Lung (tissue), 4 donors: Measurements from ENCODE around the gene LHFPL4. TPM values are rescaled to one million over a fixed set of nuclear protein-coding genes. Genes with fewer than 3 reads are reported as not detected.

Source experiments
- polyA plus RNA-seq, 2 donors: library from polyadenylated mRNA; stranded (reverse); fragments of 200-250 nt; gene quantifications; one replicate each; pipeline ENCODE4 v1.2.1, GENCODE V29; 2013
- total RNA-seq, 2 donors: library from RNA; depleted of rRNA in 1 of 2; stranded (reverse); fragments of >200 nt in 1 of 2; gene quantifications; one replicate each; pipeline ENCODE4 v1.2.1, GENCODE V29; 2014 to 2021
- donor health status: Bipolar disorder and iron deficiency.
- donor health status: healthy.
- donor health status: DM: yes; HTN: yes; CAD: no.

The LHFPL4 gene
- total and polyA plus RNA-seq, 4 donors, result 0.01 to 0.14 (median 0.02) TPM; not detected in 1

Other genes starting within 250 kb of the LHFPL4 start
- gene THUMPD3, start 190.8 kb downstream of the LHFPL4 start, total RNA-seq, result 10 to 100 TPM; 35.0 to 37.2 TPM
- 10 to 100 TPM; 28.6 TPM for gene THUMPD3, start 190.8 kb downstream of the LHFPL4 start, polyA plus RNA-seq
- gene SETD5, start 156.2 kb downstream of the LHFPL4 start, total RNA-seq, result 100 to 1,000 TPM; 100 to 178 TPM
- gene SETD5, start 156.2 kb downstream of the LHFPL4 start, polyA plus RNA-seq, result 10 to 100 TPM; 23.7 to 34.7 TPM
- gene MTMR14, start 95.7 kb upstream of the LHFPL4 start, total RNA-seq, result 10 to 100 TPM; 27.7 to 58.4 TPM
- gene MTMR14, start 95.7 kb upstream of the LHFPL4 start, polyA plus RNA-seq, result 10 to 100 TPM; 34.3 to 51.1 TPM
- under 1 TPM in 1 of 2 donors, not detected in 1; 0.34 TPM for gene CPNE9, start 150.0 kb upstream of the LHFPL4 start, total RNA-seq
- gene CPNE9, start 150.0 kb upstream of the LHFPL4 start, polyA plus RNA-seq, result under 1 TPM; 0.11 to 0.16 TPM
- 10 to 100 TPM; 18.4 to 26.4 TPM for gene BRPF1, start 177.9 kb upstream of the LHFPL4 start, total RNA-seq
- gene BRPF1, start 177.9 kb upstream of the LHFPL4 start, polyA plus RNA-seq, result 10 to 100 TPM in 1 of 2 donors, 1 to 10 TPM in 1; 8.3 to 13.7 TPM
- gene OGG1, start 196.1 kb upstream of the LHFPL4 start, total RNA-seq, result 10 to 100 TPM; 29.3 to 31.2 TPM
- 10 to 100 TPM; 13.2 to 17.3 TPM for gene OGG1, start 196.1 kb upstream of the LHFPL4 start, polyA plus RNA-seq
- 10 to 100 TPM; 21.7 to 35.0 TPM for gene CAMK1, start 216.1 kb upstream of the LHFPL4 start, total RNA-seq
- 10 to 100 TPM; 30.5 to 43.9 TPM for gene CAMK1, start 216.1 kb upstream of the LHFPL4 start, polyA plus RNA-seq
- gene TADA3, start 238.7 kb upstream of the LHFPL4 start, total RNA-seq, result 10 to 100 TPM; 48.7 to 62.3 TPM
- 10 to 100 TPM; 41.6 to 57.8 TPM for gene TADA3, start 238.7 kb upstream of the LHFPL4 start, polyA plus RNA-seq
- gene ARPC4, start 239.3 kb upstream of the LHFPL4 start, total RNA-seq, result 100 to 1,000 TPM in 1 of 2 donors, 10 to 100 TPM in 1; 74.9 to 174 TPM
- gene ARPC4, start 239.3 kb upstream of the LHFPL4 start, polyA plus RNA-seq, result 100 to 1,000 TPM in 1 of 2 donors, 10 to 100 TPM in 1; 85.3 to 239 TPM